ENCODE data around the gene USP44. TPM values are rescaled to one million over a fixed set of nuclear protein-coding genes. Genes with fewer than 3 reads are reported as not detected.

Gene USP44
- total and polyA plus RNA-seq, 2 of the 8 experiments (the other 6 are each of a cell fraction or from before 2014, with no cell fraction given) = 129 to 197 TPM

DNA sequence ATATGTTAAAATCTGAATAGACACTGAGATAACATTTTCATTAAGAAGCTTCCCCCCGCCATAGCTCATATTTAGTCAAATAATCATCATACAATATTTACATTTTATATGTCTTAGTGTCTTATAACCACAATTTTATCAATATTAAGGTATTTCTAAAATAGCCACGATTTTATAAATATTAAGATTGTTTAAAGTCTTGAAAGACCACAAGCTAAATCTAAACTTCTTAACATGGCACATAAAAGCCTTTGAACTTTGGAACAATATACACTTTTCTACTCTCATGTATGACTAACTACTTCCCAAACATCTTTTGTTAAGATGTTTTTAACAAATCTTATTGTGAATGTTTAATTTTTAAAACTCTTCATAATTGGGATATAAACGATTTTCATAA is 6.5 kb downstream of the USP44 start (continued):
- no peak for TF ChIP-seq SP4 (IDR thresholded peaks at IDR 0.05; ENCODE audit: low read length)
